HepG2 (cell line): ENCODE results near the gene DDAH1. TPM values are rescaled to one million over a fixed set of nuclear protein-coding genes. Genes with fewer than 3 reads are reported as not detected.

Experiments used
- ATAC-seq: fragments of 200-7000 bp; cut with Tn5 transposase; 3 replicates; pipeline ENCODE4 v1.9.1; 2020; ENCODE audit warnings: mild to moderate bottlenecking, moderate library complexity
- BruUV-seq: library from RNA; stranded (reverse); fragments of 400-500 nt; replicated peaks from 2 replicates; lab custom pipeline; 2021; lab: Mats Ljungman, UMichigan
- CTCF ChIA-PET: fragments of 300-600 bp; formaldehyde crosslinking; extraction: SDS; loops from one replicate; lab custom pipeline; 2021; ENCODE audit warnings: low total read pairs, inconsistent platforms, low intra/inter-chr PET ratio; lab: Yijun Ruan, JAX
- POLR2A ChIA-PET: fragments of 350-600 bp; sonication (Branson Sonifier 250); formaldehyde crosslinking; loops from one replicate; lab custom pipeline; 2020; ENCODE audit warnings: antibody characterized with exemption, inconsistent platforms; lab: Yijun Ruan, JAX
- DNase-seq: peaks from one replicate; pipeline ENCODE4 v3.0.0-alpha.2; 2015; ENCODE audit warnings: low spot score
- FAIRE-seq: peaks from 3 replicates; lab custom pipeline; 2011; peaks lifted over from hg19 to GRCh38; lab: Jason Lieb, UNC
- H2AFZ ChIP-seq: one replicate; pipeline ENCODE4 v1.6.1; 2011; ENCODE audit warnings: low read length, inconsistent platforms
- H3K27ac ChIP-seq: fragments of 300-600 bp; 3 replicates; pipeline ENCODE4 v1.8.0; 2011; ENCODE audit warnings: mixed run types, mild to moderate bottlenecking, mixed read lengths, low read length, inconsistent platforms; ENCODE audit not compliant: insufficient read depth; ENCODE audit errors: extremely low read length
- H3K27me3 ChIP-seq, 2 experiments: fragments of 200-600 bp in 1 of 2; 2 replicates in 1 of 2; 3 replicates in 1 of 2; pipeline versions ENCODE4 v1.6.0 to v1.8.0; 2011; ENCODE audit warnings: low read length in 2 of 2, mild to moderate bottlenecking in 2 of 2, moderate library complexity in 2 of 2, inconsistent platforms in 1 of 2; ENCODE audit not compliant: insufficient read depth in 2 of 2, control insufficient read depth in 1 of 2
- H3K36me3 ChIP-seq, 2 experiments: fragments of 200-600 bp in 1 of 2; replicated peaks in 1 of 2; 2 replicates in 1 of 2; 3 replicates in 1 of 2; pipeline versions ENCODE4 v1.5.1 to v1.8.0; 2011; ENCODE audit warnings: low read length in 2 of 2, inconsistent platforms in 1 of 2; ENCODE audit not compliant: insufficient read depth in 2 of 2, control insufficient read depth in 1 of 2
- H3K4me1 ChIP-seq: 2 replicates; pipeline ENCODE4 v1.5.1; 2012; ENCODE audit warnings: low read length, inconsistent platforms; ENCODE audit not compliant: insufficient read depth
- H3K4me2 ChIP-seq: 2 replicates; pipeline ENCODE4 v1.6.0; 2011; ENCODE audit warnings: low read depth, low read length, inconsistent platforms
- H3K4me3 ChIP-seq, 3 experiments: fragments of 200-600 bp in 1 of 3; sonication (generic), shearing (Covaris generic) in 1 of 3; replicated peaks in 1 of 3; 2 replicates each; pipeline ENCODE4 v1.5.1; 2011 to 2016; ENCODE audit warnings: low read length in 3 of 3, inconsistent platforms in 2 of 3, low read depth in 2 of 3, mild to moderate bottlenecking in 2 of 3, control low read depth in 1 of 3, mixed read lengths in 1 of 3; ENCODE audit not compliant: insufficient read depth in 1 of 3
- H3K79me2 ChIP-seq: one replicate; pipeline ENCODE4 v1.6.1; 2011; ENCODE audit warnings: low read length, inconsistent platforms; ENCODE audit not compliant: insufficient read depth
- H3K9ac ChIP-seq: 2 replicates; pipeline ENCODE4 v1.6.0; 2011; ENCODE audit warnings: mild to moderate bottlenecking, low read depth, low read length, inconsistent platforms; ENCODE audit not compliant: insufficient read depth
- H3K9me3 ChIP-seq: 2 replicates; pipeline ENCODE4 v1.5.1; 2012; ENCODE audit warnings: mild to moderate bottlenecking, low read length
- H4K20me1 ChIP-seq: 2 replicates; pipeline ENCODE4 v1.6.0; 2011; ENCODE audit warnings: inconsistent platforms, mild to moderate bottlenecking, low read length, moderate library complexity; ENCODE audit not compliant: insufficient read depth
- FOXA3 ChIP-seq: IDR thresholded peaks from 2 replicates; pipeline ENCODE4 v1.6.1; 2016; ENCODE audit warnings: missing genetic modification reagents, missing compliant biosample characterization
- GMEB1 ChIP-seq: sonication (generic); formaldehyde crosslinking; IDR thresholded peaks from 2 replicates; pipeline ENCODE4 v1.5.1; 2020; ENCODE audit warnings: missing genetic modification reagents, mild to moderate bottlenecking, borderline replicate concordance
- HMG20B ChIP-seq: conservative IDR thresholded peaks from 2 replicates; pipeline ENCODE4 v1.6.1; 2016; ENCODE audit warnings: missing genetic modification reagents, missing compliant biosample characterization
- ISX ChIP-seq: sonication (generic); formaldehyde crosslinking; conservative IDR thresholded peaks from 2 replicates; pipeline ENCODE4 v1.5.0; 2020; ENCODE audit warnings: missing genetic modification reagents
- KDM3A ChIP-seq: IDR thresholded peaks from 2 replicates; pipeline ENCODE4 v1.6.1; 2018; ENCODE audit warnings: low read depth, missing compliant biosample characterization
- SRSF4 ChIP-seq: fragments of 200-400 bp; formaldehyde crosslinking; IDR thresholded peaks from one replicate; pipeline ENCODE4 v1.6.1; 2018; ENCODE audit warnings: mild to moderate bottlenecking, low read depth, low read length, moderate library complexity; ENCODE audit not compliant: poor library complexity, severe bottlenecking
- TAF1 ChIP-seq: sonication (generic); formaldehyde crosslinking; IDR thresholded peaks from 2 replicates; pipeline ENCODE4 v1.4.0; 2020; ENCODE audit warnings: missing genetic modification reagents
- U2AF2 ChIP-seq: fragments of 200-400 bp; formaldehyde crosslinking; IDR thresholded peaks from 2 replicates; pipeline ENCODE4 v1.6.1; 2017; ENCODE audit warnings: low read depth, mild to moderate bottlenecking, low read length
- ZBTB44 ChIP-seq: sonication (generic); formaldehyde crosslinking; IDR thresholded peaks from 2 replicates; pipeline ENCODE4 v1.4.0; 2020; ENCODE audit warnings: missing genetic modification reagents
- ZNF225 ChIP-seq: sonication (generic); formaldehyde crosslinking; IDR thresholded peaks from 2 replicates; pipeline ENCODE4 v1.4.0; 2020; ENCODE audit warnings: mild to moderate bottlenecking, missing genetic modification reagents
- ZNF264 ChIP-seq: sonication (generic); formaldehyde crosslinking; IDR thresholded peaks from 2 replicates; pipeline ENCODE4 v1.4.0; 2020; ENCODE audit warnings: missing genetic modification reagents
- ZNF326 ChIP-seq: sonication (generic); formaldehyde crosslinking; IDR thresholded peaks from 2 replicates; pipeline ENCODE4 v1.4.0; 2020; ENCODE audit warnings: missing genetic modification reagents, borderline replicate concordance
- ZNF383 ChIP-seq: sonication (generic); formaldehyde crosslinking; IDR thresholded peaks from 2 replicates; pipeline ENCODE4 v1.4.0; 2020; ENCODE audit warnings: missing genetic modification reagents, mild to moderate bottlenecking, borderline replicate concordance
- WGBS: methylation state at CpG from one replicate; pipeline ENCODE4 v1.1.6; 2017; ENCODE audit warnings: low lambda C conversion rate; 5-methylcytosine and 5-hydroxymethylcytosine counted together
- in situ Hi-C: cut with HindIII; loops from 2 replicates; pipeline ENCODE4 v1.10.0; 2017; ENCODE audit warnings: low pct_unique_long_range_greater_than_20kb; ENCODE audit not compliant: extremely low pct_ligation_motif_present
- intact Hi-C: fragments of 100-400 bp; cut with micrococcal nuclease; formaldehyde crosslinking; loops from one replicate; pipeline ENCODE4 v1.10.0; 2022; ENCODE audit not compliant: unreplicated experiment
- polyA plus RNA-seq, 8 experiments: library from polyadenylated mRNA; depleted of rRNA in 3 of 8; stranded (reverse) in 7 of 8; unstranded in 1 of 8; fragments of >200 nt; fragmentation: Illumina TruSeq in 4 of 8; extraction: Trizol in 4 of 8; gene quantifications; 2 replicates each; pipeline versions ENCODE4 v1.2.1 to v1.2.3, GENCODE V29; 2011 to 2016; ENCODE audit warnings: low read depth in 4 of 8, missing spikeins in 1 of 8, mixed read lengths in 1 of 8; ENCODE audit not compliant: insufficient read depth in 1 of 8
- total RNA-seq, 5 experiments: library from RNA; depleted of rRNA; stranded (reverse); fragments of >200 nt; fragmentation: Illumina TruSeq; extraction: Trizol; gene quantifications; 2 replicates each; pipeline ENCODE4 v1.2.3, GENCODE V29; 2016; ENCODE audit warnings: low read depth in 1 of 5
- TF ChIP-seq, protein P1 (sequence below): sonication (generic); formaldehyde crosslinking; IDR thresholded peaks from 2 replicates; pipeline ENCODE4 v1.4.0; 2020; ENCODE audit warnings: missing genetic modification reagents

DDAH1 gene
- total and polyA plus RNA-seq, 2 of the 13 experiments (the other 11 are each of a cell fraction or from before 2014, with no cell fraction given) = 39.7 to 64.4 TPM

DNA sequence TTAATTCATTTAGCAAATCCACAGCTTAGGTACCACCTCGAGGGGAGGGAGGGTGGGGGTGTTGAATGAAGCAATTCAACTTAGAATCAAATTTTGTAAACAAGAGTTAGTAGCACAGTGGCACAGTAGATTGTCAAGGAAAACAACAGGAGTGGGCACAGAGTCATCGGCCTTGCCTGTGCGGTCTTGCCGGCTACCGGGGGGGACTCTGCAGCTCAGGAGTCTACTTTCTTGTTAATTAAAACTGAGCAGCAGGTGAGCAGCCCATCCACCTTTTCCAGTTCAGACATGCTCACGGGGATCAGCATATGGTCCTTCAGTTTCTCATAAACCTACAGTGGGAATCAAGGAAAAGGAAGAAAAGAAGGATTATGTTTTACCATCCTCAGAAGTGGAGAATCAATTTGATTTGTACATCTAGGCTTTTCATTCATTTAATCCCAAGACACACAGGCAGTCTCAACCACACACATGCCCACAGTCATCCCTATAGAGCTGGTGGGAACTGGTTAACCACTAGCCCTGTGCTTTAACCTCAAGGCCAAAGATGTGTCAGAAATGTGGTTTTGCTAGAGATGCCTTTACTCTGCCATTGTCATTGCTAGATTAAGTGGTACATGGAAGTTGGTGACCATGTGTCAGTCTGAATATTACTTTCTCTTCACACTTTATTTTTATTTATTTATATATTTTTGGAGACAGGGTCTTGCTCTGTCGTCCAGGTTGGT is 143.6 kb downstream of the DDAH1 start (continued):
- TF ChIP-seq ZNF264 = no peak
- TF ChIP-seq ISX (CRISPR knock-in tag) = no peak

- POLR2A ChIA-PET = no interaction called here
- Histone ChIP-seq H3K79me2 (no peaks in the 10 kb centered on the region), H4K20me1 (no peaks in the 10 kb centered on the region), H3K36me3 (peaks cover 10 to 24% of the 10 kb centered on the region in 2 experiments), H2AFZ (no peak overlapping the region), H3K4me1 (peaks cover 6% of the 10 kb centered on the region), H3K27me3 (no peaks in the 10 kb centered on the region), H3K27ac (no peak overlapping the region), H3K9me3 (no peaks in the 10 kb centered on the region), H3K4me2 (no peak overlapping the region), H3K9ac (no peak overlapping the region), H3K4me3 (no peak overlapping the region)
- BruUV-seq = no TSS peak
- in situ Hi-C loops (loop anchor here (10.0 kb wide), 1 partner anchor 144 kb away; the partner anchor contains the start of gene DDAH1), intact Hi-C loops (no loop called here)
- ATAC-seq (no peak), DNase-seq (no peak), FAIRE-seq (no peak)
- 99% methylated on average over 2 of the region's 2 CpGs for WGBS
- CTCF ChIA-PET = no interaction called here
- TF ChIP-seq HMG20B (CRISPR knock-in tag) (no peak), KDM3A (no peak), ZNF326 (CRISPR knock-in tag) (no peak), U2AF2 (no peak), GMEB1 (CRISPR knock-in tag) (no peak), FOXA3 (CRISPR knock-in tag) (no peak), ZNF383 (no peak), ZNF225 (CRISPR knock-in tag) (no peak), TAF1 (CRISPR knock-in tag) (no peak), ZBTB44 (CRISPR knock-in tag) (no peak), SRSF4 (no peak)
- TF ChIP-seq, protein P1, sequence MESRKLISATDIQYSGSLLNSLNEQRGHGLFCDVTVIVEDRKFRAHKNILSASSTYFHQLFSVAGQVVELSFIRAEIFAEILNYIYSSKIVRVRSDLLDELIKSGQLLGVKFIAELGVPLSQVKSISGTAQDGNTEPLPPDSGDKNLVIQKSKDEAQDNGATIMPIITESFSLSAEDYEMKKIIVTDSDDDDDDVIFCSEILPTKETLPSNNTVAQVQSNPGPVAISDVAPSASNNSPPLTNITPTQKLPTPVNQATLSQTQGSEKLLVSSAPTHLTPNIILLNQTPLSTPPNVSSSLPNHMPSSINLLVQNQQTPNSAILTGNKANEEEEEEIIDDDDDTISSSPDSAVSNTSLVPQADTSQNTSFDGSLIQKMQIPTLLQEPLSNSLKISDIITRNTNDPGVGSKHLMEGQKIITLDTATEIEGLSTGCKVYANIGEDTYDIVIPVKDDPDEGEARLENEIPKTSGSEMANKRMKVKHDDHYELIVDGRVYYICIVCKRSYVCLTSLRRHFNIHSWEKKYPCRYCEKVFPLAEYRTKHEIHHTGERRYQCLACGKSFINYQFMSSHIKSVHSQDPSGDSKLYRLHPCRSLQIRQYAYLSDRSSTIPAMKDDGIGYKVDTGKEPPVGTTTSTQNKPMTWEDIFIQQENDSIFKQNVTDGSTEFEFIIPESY (CRISPR knock-in tag) = no peak
These were observed 144.4 kb downstream of the DDAH1 start for GRCh38 chr1:85320371-85321131.
